Esophagus muscularis mucosa (tissue), 4 donors: ENCODE results near the gene DDA1.

ENCODE experiments used
- CTCF ChIP-seq, 3 experiments: fragments of 200-600 bp in 2 of 3; fragments of 450-650 bp in 1 of 3; sonication (generic) in 2 of 3; IDR thresholded peaks; one replicate each; pipeline ENCODE4 v1.5.1; 2017 to 2019; ENCODE audit warnings: antibody characterized with exemption in 3 of 3, mild to moderate bottlenecking in 2 of 3, moderate library complexity in 1 of 3
- EP300 ChIP-seq: sonication (generic); formaldehyde crosslinking; IDR thresholded peaks from one replicate; pipeline ENCODE4 v1.6.1; 2017; ENCODE audit warnings: antibody characterized with exemption
- POLR2A ChIP-seq: fragments of 450-650 bp; IDR thresholded peaks from one replicate; pipeline ENCODE4 v1.6.1; 2017; ENCODE audit warnings: antibody characterized with exemption, moderate library complexity, mild to moderate bottlenecking, low read depth

GRCh38 chr19:17347361-17347760 is 38.0 kb downstream of the DDA1 start:
- TF ChIP-seq CTCF (IDR thresholded peaks at IDR 0.05) (no peak), POLR2A (no peak), EP300 (no peak)
